ENCODE measurements around the gene MSI2. TPM values are rescaled to one million over a fixed set of nuclear protein-coding genes. Genes with fewer than 3 reads are reported as not detected.

The MSI2 gene
- total RNA-seq, 4 donors from 2014 or later = 19.7 to 35.8 (median 22.4) TPM

DNA sequence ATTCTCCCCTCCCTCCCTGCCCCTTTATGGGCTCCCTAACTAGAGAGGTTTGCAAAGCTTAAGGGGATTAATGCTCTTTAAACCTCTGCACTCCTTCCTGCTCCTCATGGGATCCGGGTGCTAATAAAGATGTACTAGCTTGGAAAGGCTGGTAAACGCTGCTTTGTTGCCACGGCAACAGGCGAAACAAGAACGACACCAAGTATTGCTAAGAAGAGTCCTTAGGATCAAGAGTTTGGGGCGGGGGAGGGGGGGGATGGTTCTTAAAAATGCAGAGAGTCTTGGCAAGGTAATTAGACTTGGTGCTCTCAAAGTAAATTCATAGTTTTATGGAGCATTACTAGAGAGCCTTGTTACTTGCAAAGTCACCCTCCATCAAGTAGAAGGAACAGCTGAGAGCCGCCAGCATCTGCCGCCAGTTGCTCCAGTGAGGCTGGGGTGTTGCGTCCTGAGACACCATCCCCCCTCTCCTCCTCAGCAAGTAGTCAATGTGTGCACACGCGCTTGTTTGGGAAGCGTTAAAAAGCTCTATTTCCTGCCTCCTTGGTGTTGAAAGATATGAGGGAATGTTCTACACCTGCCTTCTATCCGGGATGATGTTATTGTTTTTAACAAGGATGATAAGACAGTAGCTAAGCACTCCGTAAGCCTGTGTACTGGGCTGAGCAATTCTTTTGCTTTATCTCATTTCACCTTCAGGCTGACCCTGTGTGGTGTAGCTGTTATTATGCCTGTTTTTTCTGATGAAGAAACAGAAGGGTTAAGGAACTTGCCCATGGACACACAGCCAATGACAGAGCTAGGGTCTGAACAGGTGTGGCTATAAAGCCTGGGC is 297.9 kb downstream of the MSI2 start:
- Histone ChIP-seq H3K36me3 (no peaks in the 10 kb centered on the region), H3K9me3 (no peaks in the 10 kb centered on the region), H3K27ac (no peak overlapping the region), H3K27me3 (no peaks in the 10 kb centered on the region), H3K4me3 (no peak overlapping the region), H3K4me1 (peaks cover 12% of the 10 kb centered on the region)
- WGBS = 77% methylated on average over 14 of the region's 14 CpGs
- TF ChIP-seq POLR2AphosphoS5 (IDR thresholded peaks at IDR 0.05) (no peak), POLR2A (IDR thresholded peaks at IDR 0.05) (no peak), EP300 (IDR thresholded peaks at IDR 0.05) (no peak)
- TF ChIP-seq, protein P1, sequence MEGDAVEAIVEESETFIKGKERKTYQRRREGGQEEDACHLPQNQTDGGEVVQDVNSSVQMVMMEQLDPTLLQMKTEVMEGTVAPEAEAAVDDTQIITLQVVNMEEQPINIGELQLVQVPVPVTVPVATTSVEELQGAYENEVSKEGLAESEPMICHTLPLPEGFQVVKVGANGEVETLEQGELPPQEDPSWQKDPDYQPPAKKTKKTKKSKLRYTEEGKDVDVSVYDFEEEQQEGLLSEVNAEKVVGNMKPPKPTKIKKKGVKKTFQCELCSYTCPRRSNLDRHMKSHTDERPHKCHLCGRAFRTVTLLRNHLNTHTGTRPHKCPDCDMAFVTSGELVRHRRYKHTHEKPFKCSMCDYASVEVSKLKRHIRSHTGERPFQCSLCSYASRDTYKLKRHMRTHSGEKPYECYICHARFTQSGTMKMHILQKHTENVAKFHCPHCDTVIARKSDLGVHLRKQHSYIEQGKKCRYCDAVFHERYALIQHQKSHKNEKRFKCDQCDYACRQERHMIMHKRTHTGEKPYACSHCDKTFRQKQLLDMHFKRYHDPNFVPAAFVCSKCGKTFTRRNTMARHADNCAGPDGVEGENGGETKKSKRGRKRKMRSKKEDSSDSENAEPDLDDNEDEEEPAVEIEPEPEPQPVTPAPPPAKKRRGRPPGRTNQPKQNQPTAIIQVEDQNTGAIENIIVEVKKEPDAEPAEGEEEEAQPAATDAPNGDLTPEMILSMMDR (IDR thresholded peaks at IDR 0.05) = no peak
- no peak for DNase-seq (ENCODE audit: low spot score in 2 of 2)

DNA sequence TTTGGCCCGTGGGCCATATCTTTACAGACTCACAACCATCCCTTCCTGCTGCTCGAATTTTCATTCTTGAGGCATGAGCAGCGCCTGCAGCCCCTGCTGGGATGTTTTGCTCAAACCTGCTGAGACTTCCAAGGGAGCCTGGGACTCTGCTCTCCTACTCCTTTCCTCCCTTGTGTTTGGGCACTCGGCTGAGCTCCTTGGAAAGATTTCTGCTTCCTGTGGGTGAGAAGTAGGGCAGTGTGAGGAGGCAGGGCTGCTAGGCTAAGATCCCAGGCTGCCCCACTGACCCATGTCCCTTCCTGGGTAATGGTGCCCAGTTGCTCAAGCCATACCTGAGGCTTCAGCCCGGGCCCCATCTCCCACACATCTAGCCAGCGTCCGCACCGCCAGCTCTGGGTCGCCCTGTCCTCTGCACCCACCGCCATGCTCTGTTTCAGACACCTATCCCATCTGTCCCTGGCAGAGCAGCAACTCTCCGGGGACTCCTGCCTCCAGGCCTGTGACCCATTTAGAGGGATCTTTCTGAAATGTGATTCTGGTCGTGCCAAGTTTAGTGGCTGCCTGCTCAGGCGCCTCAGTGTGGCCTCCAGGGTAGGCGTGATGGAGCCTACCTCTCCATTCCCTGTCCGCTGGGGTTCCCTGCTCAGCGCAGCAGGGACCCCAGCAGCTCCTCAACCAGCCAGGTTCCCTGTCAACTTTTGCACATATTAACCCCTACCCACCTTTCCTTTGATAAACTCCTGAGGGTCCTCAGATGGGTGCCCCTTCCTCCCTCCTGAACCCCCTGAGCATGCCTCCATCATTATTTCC is 298.7 kb downstream of the MSI2 start:
- H3K9me3 ChIP-seq = no peaks in the 10 kb centered on the region
- no peaks in the 10 kb centered on the region for H3K27me3 ChIP-seq
- H3K36me3 ChIP-seq = no peaks in the 10 kb centered on the region
- peaks cover 12% of the 10 kb centered on the region for H3K4me1 ChIP-seq
- TF ChIP-seq POLR2A (IDR thresholded peaks at IDR 0.05) = no peak
- TF ChIP-seq EP300 (IDR thresholded peaks at IDR 0.05) = no peak
- TF ChIP-seq, protein P1 (IDR thresholded peaks at IDR 0.05) = no peak
- no peak for TF ChIP-seq POLR2AphosphoS5 (IDR thresholded peaks at IDR 0.05)
- no peak overlapping the region for H3K27ac ChIP-seq
- DNase-seq (ENCODE audit: low spot score in 2 of 2) = no peak
- WGBS = 91% methylated on average over 16 of the region's 16 CpGs
- no peak overlapping the region for H3K4me3 ChIP-seq

DNA sequence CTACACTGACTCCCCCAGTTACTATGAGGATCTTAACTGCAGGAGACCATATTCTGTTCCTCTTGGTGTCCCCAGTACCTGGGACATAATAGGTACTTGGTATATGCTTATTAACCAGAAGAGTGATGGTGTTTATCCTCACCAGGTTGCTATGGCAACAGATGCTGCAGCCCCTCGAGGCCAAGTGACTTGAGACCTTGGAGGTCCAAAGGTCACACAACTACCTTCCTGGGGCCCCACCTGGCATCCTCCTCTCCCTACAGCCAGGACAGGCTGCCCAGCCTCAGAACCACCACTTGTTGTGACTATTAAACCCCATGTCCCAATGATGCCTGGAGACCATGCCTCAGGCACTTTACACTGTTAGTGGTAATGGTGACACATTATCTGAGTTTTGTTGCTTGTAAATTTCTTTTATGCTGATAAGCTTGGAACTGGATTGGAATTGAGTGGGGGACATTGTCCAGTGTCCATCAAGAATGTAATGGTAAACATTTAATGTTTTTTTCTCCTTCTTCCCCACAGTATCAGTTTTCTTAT is 299.4 kb downstream of the MSI2 start:
- 100% methylated on average over 1 of the region's 1 CpG for WGBS
- no peak overlapping the region for H3K4me3 ChIP-seq
- no peak overlapping the region for H3K27ac ChIP-seq
- peaks cover 12% of the 10 kb centered on the region for H3K4me1 ChIP-seq
- H3K9me3 ChIP-seq = no peaks in the 10 kb centered on the region
- H3K36me3 ChIP-seq = no peaks in the 10 kb centered on the region
- TF ChIP-seq POLR2AphosphoS5 (IDR thresholded peaks at IDR 0.05) = no peak
- TF ChIP-seq POLR2A (IDR thresholded peaks at IDR 0.05) = no peak
- TF ChIP-seq EP300 (IDR thresholded peaks at IDR 0.05) = no peak
- TF ChIP-seq, protein P1 (IDR thresholded peaks at IDR 0.05) = no peak
- DNase-seq (ENCODE audit: low spot score in 2 of 2) = no peak
- H3K27me3 ChIP-seq = no peaks in the 10 kb centered on the region

DNA sequence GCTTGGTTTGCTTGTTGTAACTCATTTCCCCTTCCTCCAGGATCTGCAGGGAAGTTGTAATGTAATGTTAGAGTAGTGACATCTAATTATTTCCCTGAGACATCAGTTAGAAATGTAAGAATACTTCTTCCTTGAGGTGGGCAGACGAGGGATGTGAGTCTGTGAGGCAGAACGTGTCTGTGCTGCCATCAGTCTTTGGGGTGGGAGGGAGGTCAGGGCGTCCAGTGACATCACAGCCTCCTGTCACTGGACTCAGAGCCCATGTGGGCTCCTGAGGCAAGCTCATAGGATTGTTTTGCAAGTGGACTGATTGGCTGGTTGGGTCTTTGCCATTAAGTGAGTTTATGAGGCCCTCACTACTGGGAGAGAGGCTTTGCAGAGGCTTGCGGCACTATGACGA is 300.0 kb downstream of the MSI2 start:
- no peaks in the 10 kb centered on the region for H3K9me3 ChIP-seq
- no peak overlapping the region for H3K27ac ChIP-seq
- H3K36me3 ChIP-seq = no peaks in the 10 kb centered on the region
- TF ChIP-seq POLR2AphosphoS5 (IDR thresholded peaks at IDR 0.05) (no peak), POLR2A (IDR thresholded peaks at IDR 0.05) (no peak), EP300 (IDR thresholded peaks at IDR 0.05) (no peak)
- TF ChIP-seq, protein P1 (IDR thresholded peaks at IDR 0.05) = no peak
- no peaks in the 10 kb centered on the region for H3K27me3 ChIP-seq
- no peak for DNase-seq (ENCODE audit: low spot score in 2 of 2)
- 96% methylated on average over 5 of the region's 5 CpGs for WGBS
- H3K4me1 ChIP-seq = peaks cover 12% of the 10 kb centered on the region
- H3K4me3 ChIP-seq = no peak overlapping the region

DNA sequence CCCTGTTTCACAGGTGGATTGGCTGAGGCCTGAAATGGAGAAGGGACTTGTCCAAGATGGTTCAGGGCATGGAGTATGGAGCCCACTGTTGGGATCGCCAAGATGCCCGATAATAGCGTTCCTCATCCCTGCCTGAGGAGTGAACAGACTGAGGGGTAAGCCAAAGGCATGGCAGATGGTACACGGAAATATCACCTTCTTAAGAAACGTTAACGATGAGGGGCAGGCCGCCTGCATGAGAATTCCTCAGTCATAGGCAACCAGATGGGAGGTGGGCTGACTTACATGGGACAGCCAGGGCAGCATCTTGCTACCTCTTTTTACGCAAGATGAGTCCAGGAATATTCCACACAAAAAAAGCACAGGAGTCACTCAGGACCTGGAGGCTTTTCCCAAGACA is 300.7 kb downstream of the MSI2 start:
- H3K4me3 ChIP-seq = no peak overlapping the region
- WGBS = 91% methylated on average over 8 of the region's 8 CpGs
- no peak for DNase-seq (ENCODE audit: low spot score in 2 of 2)
- no peak overlapping the region for H3K27ac ChIP-seq
- no peaks in the 10 kb centered on the region for H3K36me3 ChIP-seq
- no peaks in the 10 kb centered on the region for H3K9me3 ChIP-seq
- H3K4me1 ChIP-seq = peaks cover 12% of the 10 kb centered on the region
- H3K27me3 ChIP-seq = no peaks in the 10 kb centered on the region
- TF ChIP-seq POLR2AphosphoS5 (IDR thresholded peaks at IDR 0.05) (no peak), POLR2A (IDR thresholded peaks at IDR 0.05) (no peak), EP300 (IDR thresholded peaks at IDR 0.05) (no peak)
- TF ChIP-seq, protein P1 (IDR thresholded peaks at IDR 0.05) = no peak

Measured in suprapubic skin (tissue), 4 donors.